GM12878 (cell line): ENCODE measurements around the gene CD58. TPM values are rescaled to one million over a fixed set of nuclear protein-coding genes. Genes with fewer than 3 reads are reported as not detected.

Source experiments
- ATAC-seq: fragments of 200-7000 bp; cut with Tn5 transposase; 3 replicates; pipeline ENCODE4 v1.9.1; 2020; ENCODE audit warnings: mild to moderate bottlenecking, moderate library complexity
- BruUV-seq: library from RNA; stranded (reverse); fragments of 400-500 nt; replicated peaks from 2 replicates; lab custom pipeline; 2021; lab: Mats Ljungman, UMichigan
- CTCF ChIA-PET: fragments of 300-600 bp; sonication (Branson Sonifier 250); formaldehyde crosslinking; extraction: SDS; loops from one replicate; lab custom pipeline; 2021; ENCODE audit warnings: inconsistent platforms; lab: Yijun Ruan, JAX
- POLR2A ChIA-PET: fragments of 350-600 bp; formaldehyde crosslinking; extraction: SDS; loops from one replicate; lab custom pipeline; 2021; ENCODE audit warnings: inconsistent platforms; lab: Charles Lee
- RAD21 ChIA-PET: fragments of 300-600 bp; sonication (Branson Sonifier 250); formaldehyde crosslinking; loops from one replicate; lab custom pipeline; 2023; ENCODE audit warnings: antibody characterized with exemption; ENCODE audit not compliant: unreplicated experiment; lab: Charles Lee
- SMC1A ChIA-PET: fragments of 300-600 bp; sonication (Branson Sonifier 250); formaldehyde crosslinking; loops from one replicate; lab custom pipeline; 2023; ENCODE audit not compliant: unreplicated experiment, uncharacterized antibody; lab: Charles Lee
- DNase-seq: peaks from one replicate; pipeline ENCODE4 v3.0.0-alpha.2; 2011; ENCODE audit warnings: low read depth, low spot score
- FAIRE-seq: peaks from 3 replicates; lab custom pipeline; 2011; peaks lifted over from hg19 to GRCh38; lab: Jason Lieb, UNC
- H2AFZ ChIP-seq: 2 replicates; pipeline ENCODE4 v1.6.0; 2011; ENCODE audit warnings: low read depth, low read length, control low read depth; ENCODE audit not compliant: control insufficient read depth
- H3K27ac ChIP-seq: 2 replicates; pipeline ENCODE4 v1.5.1; 2011; ENCODE audit warnings: control low read depth; ENCODE audit not compliant: control insufficient read depth, insufficient read depth
- H3K27me3 ChIP-seq, 2 experiments: replicated peaks in 1 of 2; 2 replicates each; pipeline versions ENCODE4 v1.6.0 to v1.6.1; 2011; ENCODE audit warnings: low read length in 1 of 2; ENCODE audit not compliant: control insufficient read depth in 2 of 2, insufficient read depth in 2 of 2
- H3K36me3 ChIP-seq, 2 experiments: 2 replicates each; pipeline ENCODE4 v1.5.1; 2011; ENCODE audit warnings: low read length in 1 of 2; ENCODE audit not compliant: control insufficient read depth in 2 of 2, insufficient read depth in 2 of 2
- H3K4me1 ChIP-seq: 2 replicates; pipeline ENCODE4 v1.6.1; 2011; ENCODE audit warnings: mild to moderate bottlenecking, low read length, moderate library complexity, mixed read lengths; ENCODE audit not compliant: control insufficient read depth, insufficient read depth
- H3K4me2 ChIP-seq: 2 replicates; pipeline ENCODE4 v1.6.0; 2011; ENCODE audit warnings: control low read depth; ENCODE audit not compliant: control insufficient read depth, insufficient read depth
- H3K4me3 ChIP-seq: fragments of 200-600 bp; sonication (generic); 2 replicates; pipeline ENCODE4 v1.5.1; 2016
- H3K79me2 ChIP-seq: 2 replicates; pipeline ENCODE4 v1.6.0; 2011; ENCODE audit warnings: low read length; ENCODE audit not compliant: control insufficient read depth, insufficient read depth
- H3K9ac ChIP-seq: 2 replicates; pipeline ENCODE4 v1.8.0; 2011; ENCODE audit warnings: low read length, control low read depth, mixed read lengths; ENCODE audit not compliant: control insufficient read depth, insufficient read depth
- H3K9me3 ChIP-seq: replicated peaks from 3 replicates; pipeline ENCODE4 v1.5.1; 2011; ENCODE audit warnings: mild to moderate bottlenecking, low read length; ENCODE audit not compliant: control insufficient read depth, insufficient read depth
- H4K20me1 ChIP-seq: 2 replicates; pipeline ENCODE4 v1.6.0; 2011; ENCODE audit not compliant: control insufficient read depth, insufficient read depth
- CEBPB ChIP-seq, 2 experiments: fragments of 150-350 bp in 1 of 2; IDR thresholded peaks; 2 replicates each; pipeline ENCODE4 v1.6.1; 2012 to 2014; ENCODE audit warnings: low read depth in 2 of 2, low read length in 2 of 2, borderline replicate concordance in 1 of 2, inconsistent platforms in 1 of 2
- E2F8 ChIP-seq: fragments of 450-650 bp; IDR thresholded peaks from 2 replicates; pipeline ENCODE4 v1.6.1; 2018; ENCODE audit warnings: mild to moderate bottlenecking, low read depth, moderate library complexity; ENCODE audit not compliant: partially characterized antibody
- HDGF ChIP-seq: fragments of 450-650 bp; IDR thresholded peaks from 2 replicates; pipeline ENCODE4 v1.6.1; 2016; ENCODE audit warnings: antibody characterized with exemption
- IKZF2 ChIP-seq, 2 experiments: fragments of 450-650 bp; IDR thresholded peaks; 2 replicates each; pipeline ENCODE4 v1.6.1; 2017; ENCODE audit warnings: mild to moderate bottlenecking in 2 of 2, moderate library complexity in 2 of 2
- NR2C2 ChIP-seq: IDR thresholded peaks from 2 replicates; pipeline ENCODE4 v1.6.1; 2011; ENCODE audit warnings: borderline replicate concordance, low read depth; ENCODE audit not compliant: control insufficient read depth, insufficient read length
- RUNX3 ChIP-seq: IDR thresholded peaks from 2 replicates; pipeline ENCODE4 v1.6.1; 2012; ENCODE audit warnings: low read length, inconsistent platforms
- SUZ12 ChIP-seq: fragments of 200-600 bp; sonication (generic); IDR thresholded peaks from one replicate; pipeline ENCODE4 v1.6.1; 2018; ENCODE audit warnings: antibody characterized with exemption, mild to moderate bottlenecking; ENCODE audit not compliant: unreplicated experiment
- TCF7 ChIP-seq: IDR thresholded peaks from 2 replicates; pipeline ENCODE4 v1.6.1; 2014; ENCODE audit warnings: antibody characterized with exemption, borderline replicate concordance
- WGBS: methylation state at CpG from one replicate; pipeline ENCODE4 v1.1.6; 2016; ENCODE audit warnings: low lambda C conversion rate; ENCODE audit not compliant: insufficient replicate concordance, insufficient coverage; ENCODE audit errors: missing lambda C conversion rate; 5-methylcytosine and 5-hydroxymethylcytosine counted together
- in situ Hi-C: fragments of 300-500 bp; cut with MboI; formaldehyde crosslinking; loops from 9 replicates; pipeline ENCODE4 v1.14.3; 2018; ENCODE audit warnings: mixed read lengths
- intact Hi-C: fragments of 100-400 bp; cut with micrococcal nuclease; formaldehyde crosslinking; loops from one replicate; pipeline ENCODE4 v1.14.2; 2022; ENCODE audit not compliant: unreplicated experiment
- polyA plus RNA-seq, 11 experiments: library from polyadenylated mRNA; depleted of rRNA in 4 of 11; unstranded in 6 of 11; stranded (reverse) in 5 of 11; fragments of >200 nt; fragmentation: Nextera tagmentation in 4 of 11; fragmentation: Illumina TruSeq in 1 of 11; extraction: Ambion mirVana in 4 of 11; extraction: Trizol in 1 of 11; gene quantifications; 1 replicate in 1 of 11; 2 replicates in 10 of 11; pipeline versions ENCODE4 v1.2.1 to v1.2.3, GENCODE V29; 2011 to 2016; ENCODE audit warnings: inconsistent platforms in 2 of 11, missing spikeins in 2 of 11, low read depth in 1 of 11
- total RNA-seq, 4 experiments: library from RNA; depleted of rRNA in 3 of 4; stranded (reverse); fragments of >200 nt in 3 of 4; fragmentation: Illumina TruSeq in 1 of 4; extraction: Trizol in 1 of 4; gene quantifications; 2 replicates each; pipeline versions ENCODE4 v1.2.1 to v1.2.3, GENCODE V29; 2013 to 2021

The CD58 gene
- total and polyA plus RNA-seq, 10 of the 15 experiments (the other 5 are each of a cell fraction or from before 2014, with no cell fraction given) = 70.4 to 252 (median 129) TPM

- WGBS = 16% methylated on average over 2 of the region's 2 CpGs
- H3K4me3 ChIP-seq = 0 out of 2 replicates have a peak overlapping the region, but pooled peaks have one; percentile 33
- no peak overlapping the region for H3K9ac ChIP-seq
- peaks cover 66% of the 10 kb centered on the region for H3K4me1 ChIP-seq
- H3K27ac ChIP-seq = peak overlapping the region; percentile 0; the same call in 1 of the 2 replicates
- no peak overlapping the region for H3K4me2 ChIP-seq
- SMC1A ChIA-PET = interaction anchor here (1.0 to 7.8 kb wide), 5 partner anchors 8 to 43 kb away, joined by 3 to 67 read pairs (median 9); no protein-coding TSS in a partner anchor
- no TSS peak for BruUV-seq
- intact Hi-C loops = no loop called here
- H3K27me3 ChIP-seq = no peaks in the 10 kb centered on the region
- no peaks in the 10 kb centered on the region; the same call in 2 of the 3 replicates for H3K9me3 ChIP-seq
- H3K36me3 ChIP-seq = no peaks in the 10 kb centered on the region
- no peaks in the 10 kb centered on the region; the same call in 1 of the 2 replicates for H3K79me2 ChIP-seq
- no peak for FAIRE-seq
- H2AFZ ChIP-seq = no peak overlapping the region
- DNase-seq = no peak
- POLR2A ChIA-PET = interaction anchor here (0.7 to 1.3 kb wide), 4 partner anchors 30 to 60 kb away, joined by 3 to 6 read pairs (median 4); no protein-coding TSS in a partner anchor
- CTCF ChIA-PET = interaction anchor here (0.7 kb wide), 1 partner anchor 8 kb away, joined by 3 read pairs; no protein-coding TSS in a partner anchor
- RAD21 ChIA-PET = interaction anchor here (0.6 to 1.5 kb wide), 4 partner anchors 8 to 127 kb away, joined by 3 to 4 read pairs (median 3); no protein-coding TSS in a partner anchor
- no peak for ATAC-seq
- TF ChIP-seq NR2C2 (no peak), RUNX3 (no peak), SUZ12 (no peak), E2F8 (no peak), IKZF2 (IDR thresholded peaks at IDR 0.05) (no peak), TCF7 (0 out of 2 replicates have a peak, but pooled peaks have one; percentile 25), CEBPB (IDR thresholded peaks at IDR 0.05; ENCODE audit: borderline replicate concordance in 1 of 2, low read depth in 2 of 2, low read length in 2 of 2) (no peak), HDGF (no peak)
- in situ Hi-C loops = no loop called here
- H4K20me1 ChIP-seq = no peaks in the 10 kb centered on the region
These were observed 63.2 kb downstream of the CD58 start for GRCh38 chr1:116507631-116508030.
